Endothelial cell of hepatic sinusoid (primary cell): ENCODE data around the gene C19orf47.
"Not testable (repeated sequence)": the region's sequence is repeated elsewhere in the genome, so short reads cannot be mapped to it uniquely, and the experiment has no call there.

ENCODE experiments used
- in situ Hi-C: cut with HindIII; loops from 2 replicates; pipeline ENCODE4 v1.10.0; 2017; ENCODE audit warnings: low sequenced_read_pairs

The C19orf47 gene

DNA sequence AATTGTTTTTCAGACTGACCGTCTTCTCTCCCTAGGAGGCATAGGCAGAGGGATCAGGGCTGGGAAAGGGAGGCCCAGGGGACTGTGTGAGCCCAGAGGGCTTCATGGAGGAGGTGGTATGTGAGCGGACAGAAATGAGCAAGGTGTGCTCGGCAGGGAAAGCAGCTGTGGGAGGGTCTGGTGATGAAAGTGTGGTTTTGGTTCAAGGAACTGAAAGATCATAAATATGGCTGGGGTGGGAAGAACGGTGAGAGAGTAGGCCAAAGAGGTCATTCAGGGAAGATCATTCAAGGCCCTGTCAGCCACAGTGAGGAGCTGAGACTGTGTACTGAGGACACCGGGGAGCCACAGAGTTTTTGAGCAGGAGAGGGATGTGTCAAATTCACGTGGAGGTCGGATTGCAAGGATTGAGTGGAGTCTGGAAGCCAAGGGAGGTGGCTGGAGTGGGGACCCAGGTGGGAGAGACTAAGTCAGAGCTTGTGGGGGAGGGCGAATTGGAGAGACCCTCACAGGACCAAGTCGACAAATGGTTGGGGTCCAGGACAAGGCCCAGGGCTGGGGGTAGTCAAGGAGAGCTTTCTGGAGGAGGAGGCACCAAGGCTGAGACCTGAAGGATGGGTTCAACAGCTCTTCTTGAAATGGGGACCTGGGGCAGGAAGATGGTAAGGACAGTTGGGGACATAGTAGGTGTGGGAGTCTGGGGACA, 7.9 kb upstream of the C19orf47 start:
- in situ Hi-C loops, result no loop called here

DNA sequence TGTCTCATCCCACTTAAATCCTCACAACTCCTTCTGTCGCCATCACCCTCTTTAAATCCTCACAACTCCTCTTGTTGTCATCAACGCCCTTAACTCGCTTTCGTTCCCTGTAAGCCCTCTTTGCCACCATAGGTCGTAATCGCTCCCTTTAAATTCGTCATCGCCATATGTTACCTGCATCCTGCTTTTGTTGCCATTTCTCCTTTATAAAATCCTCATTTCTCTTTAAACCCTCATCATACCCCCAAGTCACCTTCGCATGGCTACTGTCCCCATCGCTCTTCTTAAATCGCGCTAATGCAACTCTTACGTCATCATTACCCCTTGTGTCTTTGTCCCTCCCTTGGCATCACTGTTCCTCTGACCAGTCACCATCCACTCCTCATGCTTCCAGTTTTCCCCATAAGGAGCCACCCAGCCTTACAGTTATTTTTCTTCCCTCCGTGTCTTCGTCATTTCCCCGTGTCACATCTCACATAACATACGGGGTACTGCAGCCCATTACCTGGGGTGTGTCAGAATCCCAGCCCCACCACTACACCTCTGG, 837 bp upstream of the C19orf47 start:
- in situ Hi-C loops, result no loop called here

DNA sequence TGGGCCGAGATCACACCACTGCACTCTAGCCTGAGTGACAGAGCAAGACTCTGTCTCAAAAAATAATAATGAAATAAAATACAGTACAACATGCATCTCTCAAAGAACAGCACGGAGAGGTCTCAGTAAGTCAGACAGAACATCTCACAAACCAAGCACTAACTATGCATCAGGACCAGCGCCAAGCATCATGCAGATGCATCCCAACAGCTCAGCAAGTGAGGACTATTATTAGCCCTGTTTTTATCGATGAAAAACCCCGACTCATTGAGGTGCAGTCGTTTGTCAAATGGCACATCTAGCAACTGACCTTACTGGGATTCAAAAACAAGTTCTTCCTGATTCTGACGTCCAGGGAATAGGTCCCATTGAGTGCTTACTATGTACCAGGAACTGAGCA, 3.8 kb downstream of the C19orf47 start:
- in situ Hi-C loops, result no loop called here

DNA sequence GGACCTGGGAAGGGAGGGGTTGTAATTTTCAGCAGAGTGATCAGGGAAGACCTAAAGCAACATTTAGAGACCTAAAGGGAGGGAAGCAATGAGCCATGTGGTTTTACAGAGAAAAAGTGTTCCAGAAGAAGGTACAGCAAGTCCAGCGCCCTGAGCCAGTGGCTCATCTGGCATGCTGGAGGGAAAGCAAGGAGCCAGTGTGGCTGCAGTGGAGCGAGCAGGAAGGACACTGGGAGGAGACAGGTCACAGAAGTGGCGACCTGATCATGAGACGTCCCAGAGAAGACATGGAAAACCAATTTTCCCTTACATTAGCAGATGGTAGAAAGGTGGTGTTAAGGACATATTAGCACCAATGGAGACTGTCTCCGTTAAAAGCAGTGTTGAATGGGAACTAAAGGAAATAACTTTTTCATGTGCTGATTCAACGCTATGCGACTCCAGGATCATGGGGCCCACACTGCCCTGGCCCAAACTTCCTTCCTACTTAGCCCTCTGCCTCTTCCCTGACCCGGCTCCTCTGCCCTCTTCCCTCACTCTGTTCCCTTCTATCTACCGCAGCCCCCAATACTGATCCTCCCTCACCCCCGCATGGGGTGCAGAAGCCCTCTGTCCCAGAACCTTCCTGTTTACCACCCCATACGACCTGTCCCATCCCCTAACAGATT, 5.4 kb downstream of the C19orf47 start:
- in situ Hi-C loops, result no loop called here

DNA sequence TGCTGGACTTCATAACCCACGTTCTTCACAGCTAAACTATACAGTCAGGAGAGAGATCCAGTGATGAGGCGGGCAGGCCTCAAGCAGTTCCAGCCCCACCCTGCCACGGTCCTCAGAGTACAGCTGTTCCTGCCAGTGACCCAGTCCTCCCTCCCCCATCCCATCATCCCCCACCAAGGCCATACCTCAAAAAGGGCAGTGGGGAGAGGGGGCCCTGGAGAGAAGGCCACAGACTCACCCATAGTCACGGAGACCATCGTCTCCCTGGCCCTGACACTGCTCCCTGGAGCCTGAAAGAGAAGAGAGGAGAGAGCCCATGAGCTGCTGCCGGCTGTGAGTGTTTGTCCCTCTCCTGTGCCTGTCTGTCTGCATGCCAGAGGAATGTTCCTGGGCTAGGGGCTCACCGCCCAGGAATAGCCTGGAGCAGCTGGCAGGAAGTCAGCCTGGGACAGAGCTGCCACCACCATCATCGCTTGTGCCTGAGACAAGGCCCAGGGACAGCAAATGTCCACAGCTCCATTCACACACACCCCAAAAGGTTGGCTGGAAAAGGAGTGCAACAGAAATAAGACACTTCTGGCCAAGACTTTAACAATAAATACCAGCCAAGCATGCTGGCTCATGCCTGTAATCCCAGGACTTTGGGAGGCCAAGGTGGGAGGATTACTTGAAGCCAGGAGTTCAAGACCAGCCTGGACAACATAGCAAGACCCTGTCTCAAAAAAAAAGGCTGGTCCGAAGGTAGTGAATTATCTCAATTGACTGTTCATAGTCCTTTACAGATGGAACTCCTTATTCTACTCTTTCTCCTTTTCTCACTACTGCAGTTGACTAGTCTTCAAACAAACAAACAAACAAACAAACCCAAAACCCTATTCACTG, 6.4 kb downstream of the C19orf47 start:
- in situ Hi-C loops, result no loop called here

DNA sequence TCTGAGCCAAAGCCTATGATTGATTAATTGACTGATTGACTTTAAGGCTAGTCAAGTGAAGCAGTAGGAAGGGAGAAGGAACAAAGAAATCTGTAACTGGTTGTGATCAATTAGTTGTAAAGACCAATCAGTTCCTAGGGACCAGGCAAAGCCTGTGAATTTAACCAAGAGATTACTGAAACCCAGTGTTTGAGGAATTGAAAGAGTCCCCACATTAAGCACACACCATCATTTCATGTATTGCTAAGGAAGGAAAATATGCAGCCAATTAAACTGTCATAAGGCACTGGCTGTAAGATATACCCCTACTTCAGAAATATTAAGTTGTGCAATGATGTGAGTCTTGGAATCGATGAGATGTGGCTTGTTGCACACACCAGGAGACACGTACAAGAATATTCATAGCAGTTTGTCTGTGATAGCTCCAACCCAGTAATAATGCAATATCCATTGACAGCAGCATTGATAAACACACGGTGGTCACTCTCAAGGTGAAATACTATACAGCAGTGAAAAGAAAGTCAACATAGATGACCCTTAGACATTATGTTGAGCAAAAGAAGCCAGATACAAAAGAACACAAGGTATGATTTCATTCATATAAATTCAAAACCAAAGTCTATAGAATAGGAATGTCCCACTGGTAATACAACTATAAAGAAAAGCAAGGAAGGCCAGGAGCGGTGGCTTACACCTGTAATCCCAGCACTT, 9.0 kb downstream of the C19orf47 start:
- in situ Hi-C loops, result no loop called here

DNA sequence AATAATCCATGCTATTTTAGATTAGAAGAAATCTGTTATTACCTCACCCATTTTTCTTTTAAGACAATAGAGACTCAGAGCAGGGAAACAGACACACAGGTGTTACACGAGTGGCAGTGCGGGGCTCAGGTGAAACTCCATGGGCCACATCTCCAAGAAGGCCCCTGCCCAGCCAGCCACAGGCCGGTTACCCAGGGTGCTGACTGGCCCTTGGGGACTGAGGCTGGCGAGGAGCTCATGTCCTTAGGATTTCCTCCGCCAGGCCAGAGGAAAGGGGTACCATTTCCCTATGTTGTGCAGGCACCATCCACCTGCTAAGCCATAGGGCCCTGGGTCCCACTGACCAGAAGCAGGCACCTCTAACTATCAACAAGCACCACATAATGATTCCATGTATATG, 10.6 kb downstream of the C19orf47 start:
- in situ Hi-C loops, result no loop called here

DNA sequence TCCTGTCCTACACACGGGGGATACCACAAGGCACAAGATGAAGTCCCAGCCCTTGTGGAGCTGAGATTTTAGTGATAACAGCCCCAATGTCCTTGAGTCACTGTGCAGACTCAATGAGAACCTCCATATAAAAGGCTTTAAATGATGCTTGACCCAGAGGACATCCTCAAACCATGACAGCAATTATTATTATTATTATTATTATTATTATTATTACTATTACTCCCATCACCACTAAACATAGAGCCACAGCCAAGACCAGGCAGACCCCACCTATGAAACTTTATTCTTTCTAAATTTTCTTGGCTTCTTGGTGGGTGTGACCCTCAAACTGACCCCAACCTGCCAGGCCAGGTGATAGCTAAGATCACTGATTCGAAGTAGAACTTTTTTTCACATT, 11.1 kb downstream of the C19orf47 start:
- in situ Hi-C loops, result no loop called here

DNA sequence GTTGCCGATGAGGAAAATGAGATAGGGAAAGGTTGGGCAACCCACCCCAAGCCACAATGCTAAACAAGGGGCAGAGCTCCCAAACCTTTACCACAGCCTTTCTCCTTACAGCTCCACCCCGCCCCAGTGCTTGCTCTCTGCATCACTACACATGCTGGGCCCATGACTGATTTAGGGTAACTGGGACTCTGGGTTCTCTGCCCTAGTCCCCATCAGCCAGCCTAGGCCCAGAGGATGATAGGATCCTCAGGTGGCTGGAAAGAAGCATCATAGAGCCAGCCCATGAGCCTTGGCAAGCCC, 11.6 kb downstream of the C19orf47 start:
- in situ Hi-C loops, result no loop called here

DNA sequence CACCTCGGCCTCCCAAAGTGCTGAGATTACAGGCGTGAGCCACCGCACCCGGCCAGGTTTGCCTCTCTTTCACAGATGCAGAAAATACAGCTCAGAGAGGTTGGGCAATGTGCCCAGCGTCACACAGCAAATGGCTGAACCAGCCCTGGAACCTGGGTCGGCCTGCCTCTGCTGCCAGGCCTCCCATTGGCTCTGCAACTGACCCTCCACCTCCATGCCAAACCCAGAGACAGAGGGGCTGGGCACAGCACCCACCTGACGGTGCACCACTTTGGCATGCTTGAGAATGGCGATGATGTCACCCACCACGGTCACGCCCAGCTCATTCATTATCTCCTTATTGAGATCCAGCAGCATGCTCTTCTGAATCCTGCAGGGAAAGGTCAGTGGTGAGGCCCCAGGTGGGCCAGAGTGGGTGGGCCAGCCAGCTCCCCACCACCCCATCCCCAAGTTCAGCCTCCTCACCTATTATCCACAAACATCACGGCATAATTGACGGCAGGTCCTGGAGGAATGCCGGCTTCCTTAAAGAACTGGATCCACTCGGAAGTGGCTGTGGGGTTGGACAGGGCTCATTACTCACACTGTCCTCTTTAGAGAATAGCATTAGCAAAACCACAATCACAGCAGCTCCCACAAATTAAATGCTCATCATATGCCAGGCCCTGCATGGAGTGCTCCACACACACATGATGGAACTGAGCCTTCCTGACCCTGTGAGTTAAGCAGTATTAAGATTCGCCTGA, 12.2 kb downstream of the C19orf47 start:
- in situ Hi-C loops, result no loop called here

DNA sequence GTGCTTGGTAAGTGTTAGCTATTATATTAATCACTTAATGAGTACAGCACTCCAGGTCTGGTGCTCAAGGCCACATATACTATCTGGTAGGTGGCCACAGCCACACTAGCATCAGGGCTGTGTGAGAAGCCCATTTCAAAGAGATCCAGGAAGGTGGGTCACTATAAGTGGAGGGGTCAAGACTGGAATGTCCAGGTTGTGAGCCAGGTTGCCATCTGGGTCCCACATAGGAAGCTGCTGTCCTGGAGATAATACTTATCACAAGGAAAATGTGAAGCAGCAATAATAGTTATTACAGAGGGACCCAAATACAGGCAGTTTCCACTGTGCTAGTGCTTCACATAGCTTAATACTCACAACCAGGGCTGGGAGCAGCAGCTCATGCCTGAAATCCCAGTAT, 13.1 kb downstream of the C19orf47 start:
- in situ Hi-C loops, result no loop called here

DNA sequence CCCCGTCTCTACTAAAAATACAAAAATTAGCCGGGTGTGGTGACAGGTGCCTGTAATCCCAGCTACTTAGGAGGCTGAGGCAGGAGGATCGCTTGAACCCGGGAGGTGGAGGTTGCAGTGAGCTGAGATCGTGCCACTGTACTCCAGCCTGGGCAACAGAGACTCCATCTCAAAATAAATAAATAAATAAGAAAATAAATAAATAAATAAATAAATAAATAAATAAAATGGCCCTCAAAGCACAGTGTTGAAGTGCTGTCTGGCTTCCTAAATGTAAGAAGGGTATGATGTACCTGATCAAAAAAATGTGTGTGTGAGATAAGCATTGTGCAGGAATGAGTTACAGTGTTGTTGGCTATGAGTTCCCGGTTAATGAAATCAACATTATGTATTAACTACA, 15.1 kb downstream of the C19orf47 start:
- in situ Hi-C loops, result not testable (repeated sequence)

DNA sequence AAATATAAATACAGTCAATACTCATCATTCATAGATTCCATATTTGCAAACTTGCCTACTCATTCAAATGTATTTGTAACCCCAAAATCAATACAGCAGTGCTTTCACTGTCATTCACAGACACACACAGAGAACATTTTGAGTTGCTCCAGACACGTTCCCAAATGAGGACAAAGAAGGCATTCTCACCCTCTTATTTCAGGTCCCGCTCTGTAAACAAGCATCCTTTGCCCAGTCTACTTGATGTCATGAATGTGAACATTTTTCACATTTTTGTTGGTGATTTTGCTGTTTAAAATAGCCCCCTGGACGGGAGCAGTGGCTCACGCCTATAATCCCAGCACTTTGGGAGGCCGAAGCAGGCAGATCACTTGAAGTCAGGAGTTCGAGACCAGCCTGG, 15.5 kb downstream of the C19orf47 start:
- in situ Hi-C loops, result no loop called here

DNA sequence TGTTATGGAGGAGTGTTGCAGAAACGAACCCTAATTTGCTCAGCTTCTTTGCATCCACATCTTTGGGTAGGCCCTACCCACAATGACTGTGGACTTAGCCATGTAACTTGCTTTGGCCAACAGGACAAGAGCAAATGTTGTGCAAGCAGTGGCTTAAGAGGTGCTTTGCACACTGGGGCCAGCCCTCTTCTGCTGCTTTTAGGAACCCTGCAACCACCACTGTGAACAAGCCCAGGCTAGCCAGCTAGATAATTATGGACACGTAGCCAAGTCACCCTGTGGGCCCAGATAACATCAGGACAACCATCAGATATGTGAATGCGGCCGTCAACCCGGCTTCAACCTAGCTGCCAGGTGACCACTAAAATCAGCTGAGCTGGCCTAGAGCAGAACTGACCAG, 17.1 kb downstream of the C19orf47 start:
- in situ Hi-C loops, result no loop called here

DNA sequence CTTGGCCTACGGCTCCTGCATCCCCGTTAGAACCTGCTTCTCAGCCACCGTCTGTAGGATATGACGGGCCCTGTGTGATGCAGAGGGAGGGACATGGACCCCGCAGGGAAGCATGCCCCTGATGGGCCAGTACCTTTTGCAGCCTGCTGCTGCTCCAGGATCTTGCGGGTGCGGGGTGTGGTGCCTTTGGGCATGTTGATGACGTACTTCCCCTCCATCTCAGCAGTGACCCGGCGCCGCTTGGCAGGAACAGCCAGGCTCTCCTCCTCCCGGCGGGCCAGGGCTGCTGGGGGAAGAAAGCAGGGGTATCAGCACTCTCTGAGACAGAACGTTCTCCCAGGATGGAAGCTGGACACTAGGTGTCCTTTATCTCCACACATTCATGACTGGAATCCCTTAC, 22.0 kb downstream of the C19orf47 start:
- in situ Hi-C loops, result no loop called here

DNA sequence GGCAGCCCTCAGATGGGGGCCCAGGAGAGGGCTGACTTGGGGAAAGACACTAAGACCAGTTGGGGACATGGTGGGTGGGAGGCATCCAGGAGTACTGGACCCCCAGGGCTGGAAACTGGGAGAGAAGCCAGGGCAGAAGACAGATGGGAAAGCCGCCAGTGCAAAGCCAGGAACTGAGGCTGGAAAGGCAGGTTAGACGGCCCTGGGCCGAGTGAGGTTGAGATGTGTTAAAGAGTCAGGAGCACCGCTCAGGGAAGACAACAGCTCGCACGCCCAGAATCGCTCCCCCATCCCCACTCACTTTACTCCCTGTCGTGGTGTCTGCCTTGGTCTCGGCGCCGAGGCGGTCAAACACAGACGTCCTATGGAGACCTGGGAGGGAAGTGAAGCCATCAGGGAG, 24.5 kb downstream of the C19orf47 start:
- in situ Hi-C loops, result no loop called here

DNA sequence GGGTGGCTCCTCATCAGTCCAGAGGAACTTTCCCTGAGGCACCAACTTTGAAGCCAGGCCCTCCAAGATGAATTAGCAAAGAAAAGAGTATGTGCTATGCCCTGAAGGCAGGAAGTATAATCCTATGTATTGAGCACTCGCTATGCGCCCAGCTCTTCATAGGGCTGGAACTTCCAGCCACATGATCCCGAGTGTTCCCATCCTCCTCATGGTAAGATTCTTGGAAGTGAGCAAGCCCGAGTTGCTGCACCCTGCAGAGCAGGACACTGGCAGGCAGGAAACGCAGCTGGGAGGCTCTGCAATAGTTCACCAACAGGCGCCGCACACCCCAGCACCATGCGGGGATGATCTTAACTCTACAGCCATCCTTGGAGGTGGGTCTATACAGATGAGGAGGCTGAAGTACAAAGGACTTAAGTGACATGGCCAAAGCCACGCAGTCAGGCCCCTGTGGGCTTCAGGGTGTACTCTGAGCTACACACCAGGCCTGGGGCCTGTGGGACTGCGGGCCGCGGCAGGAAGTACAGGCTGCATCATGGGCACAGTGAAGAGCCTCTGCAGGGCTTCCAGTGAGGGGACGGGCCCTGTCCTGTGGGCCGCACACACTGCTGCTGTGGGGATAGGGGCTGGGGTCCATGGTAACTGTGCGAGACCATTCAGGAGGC, 25.1 kb downstream of the C19orf47 start:
- in situ Hi-C loops, result no loop called here

DNA sequence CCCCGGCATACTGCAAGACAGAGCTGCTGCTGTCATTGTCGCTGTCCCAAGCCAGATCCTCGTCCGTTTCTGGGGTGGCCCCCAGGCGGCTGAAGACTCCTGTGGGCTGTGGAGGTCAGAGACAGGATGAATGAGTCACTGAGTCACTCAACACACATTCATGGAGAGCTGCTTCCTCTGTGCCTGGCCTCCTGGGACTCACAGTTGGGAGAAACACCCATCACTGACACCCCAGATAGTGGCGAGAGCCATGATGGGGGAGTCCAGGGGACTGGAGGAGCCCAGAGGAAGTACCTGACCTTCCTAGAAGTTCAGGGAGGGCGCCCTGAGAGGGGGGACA, 26.0 kb downstream of the C19orf47 start:
- in situ Hi-C loops, result no loop called here

DNA sequence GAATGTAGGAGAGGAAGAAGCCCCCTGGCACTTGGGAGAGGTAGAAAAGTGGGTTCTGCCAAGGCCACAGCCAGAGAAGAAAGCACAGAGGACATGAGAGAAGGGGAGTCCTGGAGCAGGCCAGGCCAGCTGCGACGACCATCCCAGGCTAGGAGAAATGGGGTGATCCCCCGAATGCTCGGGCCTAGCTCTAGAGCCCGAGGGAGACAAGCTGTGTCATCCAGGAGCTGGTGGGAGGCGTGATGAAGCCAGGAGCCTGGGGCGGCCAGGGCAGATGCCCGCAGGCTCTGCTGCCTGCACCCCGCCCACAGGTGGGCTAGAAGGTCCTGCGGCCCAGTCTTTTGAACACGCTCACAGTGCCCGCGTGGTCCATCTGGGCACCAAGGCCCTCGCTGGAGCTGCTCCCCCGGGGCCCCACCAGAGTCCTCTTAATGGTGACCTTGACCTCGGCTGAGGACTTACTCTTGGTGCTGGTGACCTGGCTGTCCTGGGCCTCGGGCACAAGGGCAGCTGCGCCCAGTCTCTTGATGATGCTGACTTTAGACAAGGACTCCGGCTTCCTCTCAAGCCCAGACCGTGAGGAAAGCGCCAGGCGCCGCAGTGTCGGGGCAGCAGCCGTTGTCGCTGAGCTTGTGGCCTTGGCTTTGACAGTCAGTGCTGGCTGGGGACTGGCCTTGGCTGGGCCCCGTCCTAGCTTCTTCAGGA, 26.5 kb downstream of the C19orf47 start:
- in situ Hi-C loops, result no loop called here
